Measurements from ENCODE around the gene NEK5. TPM values are rescaled to one million over a fixed set of nuclear protein-coding genes. Genes with fewer than 3 reads are reported as not detected.

The NEK5 gene
- total and polyA plus RNA-seq, 2 experiments from 2014 or later, result 0.19 TPM; not detected in 1

DNA sequence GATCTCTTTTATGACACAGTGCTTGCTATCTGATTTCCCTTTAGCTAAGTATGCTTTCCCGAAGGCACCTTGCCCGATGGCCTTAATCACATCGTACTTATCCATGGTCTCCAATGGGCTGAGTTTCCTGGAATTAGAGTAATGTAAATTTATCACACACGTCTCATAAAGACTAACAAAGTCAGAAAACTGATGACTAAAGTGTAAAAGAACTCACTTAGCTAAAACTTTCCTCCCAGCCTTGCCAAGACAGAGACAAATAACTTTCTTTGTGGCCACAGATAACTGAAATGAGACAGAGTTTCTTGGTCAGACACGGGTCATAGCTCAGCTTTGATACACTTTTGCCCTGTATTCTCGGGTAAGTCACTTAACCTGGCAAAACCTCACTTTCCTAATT, 1.5 kb downstream of the NEK5 start:
- Histone ChIP-seq H3K27me3 (replicated peaks; ENCODE audit: insufficient read depth) (no peaks in the 10 kb centered on the region; the same call in 1 of the 2 replicates), H3K9me3 (ENCODE audit: low read depth) (no peaks in the 10 kb centered on the region), H3F3A (ENCODE audit: insufficient read depth) (0 out of 2 replicates have a peak, but pooled peaks cover 4% of the 10 kb centered on the region), H3K9ac (no peak overlapping the region), H2AFZ (peak overlapping the region; percentile 86; the same call in 1 of the 2 replicates), H3K79me2 (ENCODE audit: insufficient read depth) (no peaks in the 10 kb centered on the region), H3K4me2 (ENCODE audit: unreplicated experiment) (peak overlapping the region; percentile 89), H3K4me1 (ENCODE audit: insufficient read depth) (no peaks in the 10 kb centered on the region; the same call in 1 of the 2 replicates), H3K4me3 (no peak overlapping the region; the same call in 1 of the 2 replicates), H3K36me3 (ENCODE audit: low read depth) (0 out of 2 replicates have a peak, but pooled peaks cover 5% of the 10 kb centered on the region), H3K9me2 (ENCODE audit: insufficient read depth) (no peaks in the 10 kb centered on the region), H3K27ac (no peak overlapping the region), H4K20me1 (ENCODE audit: insufficient read depth) (no peaks in the 10 kb centered on the region)
- peak; percentile 37 for DNase-seq
- in situ Hi-C loops (cut with MboI), result loop anchor here (10.0 to 25.0 kb wide), 3 partner anchors 123 to 690 kb away; no protein-coding TSS in a partner anchor
- no peak for TF ChIP-seq EZH2 (IDR thresholded peaks at IDR 0.05; ENCODE audit: insufficient read depth, poor library complexity, severe bottlenecking)
- TF ChIP-seq EZH2phosphoT487 (IDR thresholded peaks at IDR 0.05; ENCODE audit: insufficient read depth, low read depth), result no peak
- 13 to 17% methylated on average over 6 of the region's 6 CpGs for WGBS, 2 experiments (ENCODE audit: low coverage in 1 of 2, low lambda C conversion rate in 2 of 2, missing lambda C conversion rate in 2 of 2)

DNA sequence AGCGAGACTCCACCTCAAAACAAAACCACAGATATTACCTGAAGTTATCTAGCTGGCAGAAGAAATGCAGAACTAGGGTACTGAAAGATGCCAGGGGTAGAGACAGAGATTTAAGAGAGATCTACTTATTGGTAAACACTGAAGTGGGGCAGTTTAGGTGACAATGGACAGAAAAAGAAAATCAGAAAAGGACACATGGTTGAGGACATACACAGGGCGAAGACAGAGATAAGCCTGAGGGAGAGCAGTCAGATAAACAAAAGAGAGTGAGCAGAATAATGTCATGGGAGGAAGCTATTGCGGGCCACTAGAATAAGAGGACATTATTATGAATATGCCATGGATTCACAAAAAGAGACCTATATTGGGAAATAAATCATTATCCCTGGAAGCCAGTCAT, 3.3 kb downstream of the NEK5 start:
- no peak for TF ChIP-seq EZH2phosphoT487 (IDR thresholded peaks at IDR 0.05; ENCODE audit: insufficient read depth, low read depth)
- TF ChIP-seq EZH2 (IDR thresholded peaks at IDR 0.05; ENCODE audit: insufficient read depth, poor library complexity, severe bottlenecking), result no peak
- in situ Hi-C loops (cut with MboI), result loop anchor here (10.0 to 25.0 kb wide), 3 partner anchors 121 to 688 kb away; no protein-coding TSS in a partner anchor
- WGBS, 2 experiments (ENCODE audit: low coverage in 1 of 2, low lambda C conversion rate in 2 of 2, missing lambda C conversion rate in 2 of 2), result 73 to 94% methylated on average over 3 of the region's 3 CpGs

DNA sequence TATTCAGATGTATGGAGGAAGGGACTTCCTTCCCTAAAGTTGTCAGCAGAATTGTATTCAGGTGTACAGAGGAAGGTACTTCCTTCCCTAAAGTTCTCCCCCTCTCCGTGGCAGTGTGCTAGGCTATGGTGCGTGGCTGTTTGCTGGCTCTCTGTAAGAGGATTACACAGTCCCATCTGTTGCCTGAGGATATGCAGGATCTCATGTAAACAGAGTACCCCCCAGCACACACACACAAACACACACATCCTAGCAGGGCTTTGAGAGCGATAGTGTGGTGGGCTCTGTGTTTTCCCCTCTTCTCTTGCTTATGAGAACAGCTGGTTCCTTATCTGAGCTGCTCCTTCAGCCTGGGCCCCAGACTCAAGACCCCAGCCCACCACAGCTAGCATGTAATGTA, 10.3 kb downstream of the NEK5 start:
- H4K20me1 ChIP-seq (ENCODE audit: insufficient read depth), result no peaks in the 10 kb centered on the region
- no peaks in the 10 kb centered on the region for H3F3A ChIP-seq (ENCODE audit: insufficient read depth)
- no peaks in the 10 kb centered on the region for H3K9me2 ChIP-seq (ENCODE audit: insufficient read depth)
- H3K4me3 ChIP-seq, result no peak overlapping the region
- TF ChIP-seq EZH2 (IDR thresholded peaks at IDR 0.05; ENCODE audit: insufficient read depth, poor library complexity, severe bottlenecking) (no peak), EZH2phosphoT487 (IDR thresholded peaks at IDR 0.05; ENCODE audit: insufficient read depth, low read depth) (no peak)
- H3K4me2 ChIP-seq (ENCODE audit: unreplicated experiment), result no peak overlapping the region
- H3K27ac ChIP-seq, result no peak overlapping the region
- no peak for DNase-seq
- WGBS, 2 experiments (ENCODE audit: low coverage in 1 of 2, low lambda C conversion rate in 2 of 2, missing lambda C conversion rate in 2 of 2), result 48 to 57% methylated on average over 3 of the region's 3 CpGs
- no peaks in the 10 kb centered on the region for H3K4me1 ChIP-seq (ENCODE audit: insufficient read depth)
- no peaks in the 10 kb centered on the region for H3K9me3 ChIP-seq (ENCODE audit: low read depth)
- H3K9ac ChIP-seq, result no peak overlapping the region
- in situ Hi-C loops (cut with MboI), result no loop called here
- H3K79me2 ChIP-seq (ENCODE audit: insufficient read depth), result no peaks in the 10 kb centered on the region
- no peak overlapping the region for H2AFZ ChIP-seq
- no peaks in the 10 kb centered on the region for H3K36me3 ChIP-seq (ENCODE audit: low read depth)
- H3K27me3 ChIP-seq (replicated peaks; ENCODE audit: insufficient read depth), result peaks cover 25% of the 10 kb centered on the region

More for the DNA sequence above, 3.3 kb downstream of the NEK5 start:
- no peaks in the 10 kb centered on the region for H3K9me2 ChIP-seq (ENCODE audit: insufficient read depth)
- no peaks in the 10 kb centered on the region for H3K9me3 ChIP-seq (ENCODE audit: low read depth)
- no peak overlapping the region for H3K4me2 ChIP-seq (ENCODE audit: unreplicated experiment)
- no peak for DNase-seq
- H3K4me1 ChIP-seq (ENCODE audit: insufficient read depth), result no peaks in the 10 kb centered on the region; the same call in 1 of the 2 replicates
- no peaks in the 10 kb centered on the region for H3K79me2 ChIP-seq (ENCODE audit: insufficient read depth)
- H3K4me3 ChIP-seq, result no peak overlapping the region
- no peak overlapping the region for H3K27ac ChIP-seq
- no peaks in the 10 kb centered on the region for H4K20me1 ChIP-seq (ENCODE audit: insufficient read depth)
- H3K36me3 ChIP-seq (ENCODE audit: low read depth), result no peaks in the 10 kb centered on the region
- peaks cover 5% of the 10 kb centered on the region; the same call in 1 of the 2 replicates for H3K27me3 ChIP-seq (replicated peaks; ENCODE audit: insufficient read depth)
- H2AFZ ChIP-seq, result no peak overlapping the region
- no peak overlapping the region for H3K9ac ChIP-seq
- 0 out of 2 replicates have a peak, but pooled peaks cover 4% of the 10 kb centered on the region for H3F3A ChIP-seq (ENCODE audit: insufficient read depth)

DNA sequence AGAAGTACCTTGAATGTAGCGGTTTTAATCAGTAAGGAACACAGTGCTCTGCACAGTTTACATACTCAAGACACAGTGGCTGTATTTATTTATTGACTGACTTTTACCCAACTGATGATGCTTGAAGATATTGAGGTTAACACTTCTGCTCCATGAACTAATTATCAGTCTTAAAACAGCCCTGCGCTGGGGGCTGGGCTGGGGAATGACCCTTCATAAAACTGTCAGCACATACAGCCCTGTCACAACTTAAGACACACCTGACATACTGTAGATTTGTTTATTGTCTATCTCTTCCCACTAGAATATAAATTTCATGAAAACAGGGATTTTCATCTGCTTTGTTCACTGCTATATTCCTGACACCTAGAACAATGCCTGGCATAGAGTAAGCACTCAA, 10.8 kb downstream of the NEK5 start:
- no peak overlapping the region for H3K4me3 ChIP-seq
- H3F3A ChIP-seq (ENCODE audit: insufficient read depth), result no peaks in the 10 kb centered on the region
- H2AFZ ChIP-seq, result no peak overlapping the region
- no peak overlapping the region for H3K27ac ChIP-seq
- no peak for DNase-seq
- 80 to 81% methylated on average over 2 of the region's 2 CpGs for WGBS, 2 experiments (ENCODE audit: low coverage in 1 of 2, low lambda C conversion rate in 2 of 2, missing lambda C conversion rate in 2 of 2)
- no peaks in the 10 kb centered on the region for H3K79me2 ChIP-seq (ENCODE audit: insufficient read depth)
- H3K9me3 ChIP-seq (ENCODE audit: low read depth), result no peaks in the 10 kb centered on the region
- H3K9me2 ChIP-seq (ENCODE audit: insufficient read depth), result no peaks in the 10 kb centered on the region
- H3K4me1 ChIP-seq (ENCODE audit: insufficient read depth), result no peaks in the 10 kb centered on the region
- H4K20me1 ChIP-seq (ENCODE audit: insufficient read depth), result no peaks in the 10 kb centered on the region
- peaks cover 25% of the 10 kb centered on the region for H3K27me3 ChIP-seq (replicated peaks; ENCODE audit: insufficient read depth)
- H3K4me2 ChIP-seq (ENCODE audit: unreplicated experiment), result no peak overlapping the region
- no peak for TF ChIP-seq EZH2phosphoT487 (IDR thresholded peaks at IDR 0.05; ENCODE audit: insufficient read depth, low read depth)
- TF ChIP-seq EZH2 (IDR thresholded peaks at IDR 0.05; ENCODE audit: insufficient read depth, poor library complexity, severe bottlenecking), result no peak
- in situ Hi-C loops (cut with MboI), result no loop called here
- no peaks in the 10 kb centered on the region for H3K36me3 ChIP-seq (ENCODE audit: low read depth)
- H3K9ac ChIP-seq, result no peak overlapping the region

All from GM23248 (cell line).